Activated CD4-positive, alpha-beta T cell treated with anti-CD3 and anti-CD28 coated beads, Interleukin-10, Interleukin-2, amounts not matched to agents 100 ng/mL and 50 ng/mL, durations not matched to agents 16 hours and 8 hours (primary cell): ENCODE measurements around the gene AIFM2.
"Not testable (repeated sequence)": the region's sequence is repeated elsewhere in the genome, so short reads cannot be mapped to it uniquely, and the experiment has no call there.

Experiments used
- DNase-seq: peaks from one replicate; pipeline ENCODE4 v3.0.0-alpha.2; 2020

AIFM2 gene

GRCh38 chr10:70121281-70121949 lies 11.2 kb downstream of the AIFM2 start:
- no peak for DNase-seq

GRCh38 chr10:70120417-70120816 lies 12.2 kb downstream of the AIFM2 start:
- DNase-seq = no peak

- no peak for DNase-seq
Observed at GRCh38 chr10:70119623-70120022, 13.0 kb downstream of the AIFM2 start.

- no peak for DNase-seq
Observed at GRCh38 chr10:70119197-70119596, 13.4 kb downstream of the AIFM2 start.

- no peak for DNase-seq
Observed at GRCh38 chr10:70118196-70118595, 14.4 kb downstream of the AIFM2 start.

- DNase-seq = no peak
Observed at GRCh38 chr10:70117646-70118045, 15.0 kb downstream of the AIFM2 start.

- peak; percentile 62 for DNase-seq
Observed at GRCh38 chr10:70115948-70116682, 16.5 kb downstream of the AIFM2 start.

- DNase-seq = no peak
Observed at GRCh38 chr10:70114902-70115301, 17.7 kb downstream of the AIFM2 start.

GRCh38 chr10:70112071-70112470 lies 20.6 kb downstream of the AIFM2 start:
- no peak for DNase-seq

GRCh38 chr10:70111496-70111895 lies 21.1 kb downstream of the AIFM2 start:
- DNase-seq = no peak

- no peak for DNase-seq
Observed at GRCh38 chr10:70109064-70109729, 23.4 kb downstream of the AIFM2 start.

- DNase-seq = no peak
Observed at GRCh38 chr10:70106958-70107791, 25.4 kb downstream of the AIFM2 start.

- DNase-seq = no peak
Observed at GRCh38 chr10:70101668-70102067, 31.0 kb downstream of the AIFM2 start.

GRCh38 chr10:70101068-70101562 lies 31.5 kb downstream of the AIFM2 start:
- DNase-seq = not testable (repeated sequence)

- no peak for DNase-seq
Observed at GRCh38 chr10:70098271-70098670, 34.4 kb downstream of the AIFM2 start.

GRCh38 chr10:70097459-70097858 lies 35.2 kb downstream of the AIFM2 start:
- DNase-seq = no peak

- DNase-seq = no peak
Observed at GRCh38 chr10:70096705-70097420, 35.8 kb downstream of the AIFM2 start.

GRCh38 chr10:70096016-70096704 lies 36.5 kb downstream of the AIFM2 start:
- DNase-seq = no peak

- no peak for DNase-seq
Observed at GRCh38 chr10:70094250-70094649, 38.4 kb downstream of the AIFM2 start.

- peak; percentile 68 for DNase-seq
Observed at GRCh38 chr10:70093335-70093944, 39.2 kb downstream of the AIFM2 start.

GRCh38 chr10:70092389-70092718 lies 40.3 kb downstream of the AIFM2 start:
- no peak for DNase-seq
